ENCODE measurements around the gene UST.
A peak's percentile ranks its signal among the peaks of the same experiment; 100 is the strongest.
"Not testable (repeated sequence)": the region's sequence is repeated elsewhere in the genome, so short reads cannot be mapped to it uniquely, and the experiment has no call there.

Gene UST

GRCh38 chr6:149097794-149098193 is 351.0 kb downstream of the UST start:
- H3K27ac Mint-ChIP-seq: peak overlapping the region; percentile 7
- H3K9me3 Mint-ChIP-seq: peaks cover 51% of the 10 kb centered on the region
- no peaks in the 10 kb centered on the region for H3K27me3 Mint-ChIP-seq (ENCODE audit: low read depth)
- DNase-seq (ENCODE audit: low spot score): no peak
- H3K36me3 Mint-ChIP-seq (ENCODE audit: low read depth): peaks cover 56% of the 10 kb centered on the region
- peaks cover 53% of the 10 kb centered on the region for H3K4me1 Mint-ChIP-seq (ENCODE audit: low read depth)
- H3K4me3 Mint-ChIP-seq: peak overlapping the region; percentile 0

DNA sequence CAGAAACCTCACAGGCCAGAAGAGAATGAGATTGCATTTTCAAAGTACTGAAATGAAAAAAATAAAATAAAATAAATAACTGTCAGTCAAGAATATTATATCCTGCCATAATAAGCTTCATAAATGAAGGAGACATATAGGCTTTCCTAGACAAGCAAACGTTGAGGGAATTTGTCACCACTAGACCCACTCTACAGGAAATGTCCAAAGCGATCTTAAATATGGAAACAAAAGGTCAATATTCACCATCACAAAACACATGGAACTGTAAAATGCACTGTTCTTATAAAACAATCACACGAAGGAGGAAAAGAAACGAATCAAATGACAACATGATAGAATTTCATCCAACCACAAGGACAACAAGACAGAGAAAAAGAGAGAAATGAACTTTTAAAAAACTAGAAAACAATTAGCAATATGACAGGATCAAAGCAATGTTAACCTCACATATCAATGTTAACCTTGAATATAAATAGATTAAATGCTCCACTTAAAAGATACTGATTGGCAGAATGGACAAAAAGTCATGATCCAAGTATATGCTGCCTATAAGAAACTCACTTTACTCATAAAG is 352.0 kb downstream of the UST start:
- no peak for DNase-seq (ENCODE audit: low spot score)
- peaks cover 45% of the 10 kb centered on the region for H3K4me1 Mint-ChIP-seq (ENCODE audit: low read depth)
- H3K9me3 Mint-ChIP-seq: peaks cover 57% of the 10 kb centered on the region
- H3K4me3 Mint-ChIP-seq: no peak overlapping the region
- peaks cover 54% of the 10 kb centered on the region for H3K36me3 Mint-ChIP-seq (ENCODE audit: low read depth)
- H3K27me3 Mint-ChIP-seq (ENCODE audit: low read depth): no peaks in the 10 kb centered on the region
- no peak overlapping the region for H3K27ac Mint-ChIP-seq

- H3K9me3 Mint-ChIP-seq: peaks cover 70% of the 10 kb centered on the region
- no peaks in the 10 kb centered on the region for H3K27me3 Mint-ChIP-seq (ENCODE audit: low read depth)
- H3K36me3 Mint-ChIP-seq (ENCODE audit: low read depth): peaks cover 60% of the 10 kb centered on the region
- no peak overlapping the region for H3K27ac Mint-ChIP-seq
- peaks cover 16% of the 10 kb centered on the region for H3K4me1 Mint-ChIP-seq (ENCODE audit: low read depth)
- H3K4me3 Mint-ChIP-seq: no peak overlapping the region
- no peak for DNase-seq (ENCODE audit: low spot score)
Observed at GRCh38 chr6:149102324-149102723, 355.5 kb downstream of the UST start.

GRCh38 chr6:149103950-149104349 is 357.1 kb downstream of the UST start:
- H3K27me3 Mint-ChIP-seq (ENCODE audit: low read depth); H3K4me3 Mint-ChIP-seq; H3K27ac Mint-ChIP-seq; DNase-seq (ENCODE audit: low spot score): not testable (repeated sequence)
- Mint-ChIP-seq H3K4me1 (ENCODE audit: low read depth) (peaks cover 10% of the 10 kb centered on the region), H3K36me3 (ENCODE audit: low read depth) (peaks cover 53% of the 10 kb centered on the region), H3K9me3 (peaks cover 59% of the 10 kb centered on the region)

- Mint-ChIP-seq H3K36me3 (ENCODE audit: low read depth) (peaks cover 38% of the 10 kb centered on the region), H3K27ac (no peak overlapping the region), H3K4me3 (no peak overlapping the region), H3K27me3 (ENCODE audit: low read depth) (no peaks in the 10 kb centered on the region), H3K9me3 (peaks cover 35% of the 10 kb centered on the region), H3K4me1 (ENCODE audit: low read depth) (peaks cover 27% of the 10 kb centered on the region)
- no peak for DNase-seq (ENCODE audit: low spot score)
Observed at GRCh38 chr6:149107520-149107919, 360.7 kb downstream of the UST start.

DNA sequence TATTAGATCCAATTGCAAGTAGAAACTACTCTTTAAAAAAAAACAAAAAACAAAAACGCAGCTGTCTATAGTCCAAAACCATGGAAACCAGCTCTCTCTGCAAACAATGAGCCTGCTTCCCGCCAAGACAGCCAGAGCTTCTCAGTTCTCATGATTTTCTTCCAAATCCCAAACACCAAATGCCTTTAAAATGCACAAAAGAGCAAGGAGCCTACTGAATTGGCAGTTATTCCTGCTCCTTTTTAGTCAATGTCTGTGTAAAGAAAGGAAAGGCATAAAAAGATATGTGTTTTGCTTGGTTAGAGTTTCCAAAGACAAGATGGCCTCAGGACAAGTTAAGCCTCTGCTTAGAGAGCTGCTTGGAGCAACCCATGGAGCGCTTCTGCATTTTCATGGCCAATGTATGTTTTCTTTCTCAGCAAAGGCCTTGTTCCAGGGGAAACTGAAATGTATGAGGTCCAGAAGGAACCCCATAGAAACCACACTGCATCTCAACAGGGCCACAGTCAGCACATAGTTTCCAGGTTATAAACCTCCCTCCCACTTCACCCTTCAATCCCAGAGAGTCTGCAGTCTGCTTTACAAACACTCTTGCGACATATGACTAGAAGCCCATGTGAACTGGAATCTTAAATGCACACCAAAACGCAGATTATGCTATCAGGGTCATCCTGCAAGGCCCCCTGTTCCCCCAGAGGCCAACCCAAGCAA is 361.4 kb downstream of the UST start:
- Mint-ChIP-seq H3K36me3 (ENCODE audit: low read depth) (peaks cover 38% of the 10 kb centered on the region), H3K27ac (no peak overlapping the region), H3K4me1 (ENCODE audit: low read depth) (peaks cover 33% of the 10 kb centered on the region), H3K27me3 (ENCODE audit: low read depth) (no peaks in the 10 kb centered on the region), H3K9me3 (peaks cover 35% of the 10 kb centered on the region), H3K4me3 (no peak overlapping the region)
- DNase-seq (ENCODE audit: low spot score): no peak

DNA sequence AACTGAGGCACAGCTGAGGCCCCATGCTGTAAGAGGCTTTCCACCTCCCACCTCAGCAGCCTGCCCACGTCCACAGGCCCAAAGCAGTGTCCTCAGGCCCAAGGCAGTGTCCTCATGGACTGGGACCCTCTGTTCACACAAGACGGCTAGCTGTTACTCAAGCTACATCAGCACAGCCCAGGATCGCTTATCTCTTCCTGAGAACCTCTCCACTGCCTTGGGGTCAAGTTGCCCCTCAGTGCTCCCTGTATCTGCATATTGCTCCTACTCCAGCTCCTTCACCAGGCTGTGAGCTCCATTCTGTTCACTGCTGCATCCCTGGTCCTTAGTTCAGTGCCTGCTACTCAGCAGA is 361.9 kb downstream of the UST start:
- Mint-ChIP-seq H3K4me1 (ENCODE audit: low read depth) (peaks cover 36% of the 10 kb centered on the region), H3K27me3 (ENCODE audit: low read depth) (no peaks in the 10 kb centered on the region), H3K36me3 (ENCODE audit: low read depth) (peaks cover 41% of the 10 kb centered on the region), H3K4me3 (no peak overlapping the region), H3K27ac (no peak overlapping the region), H3K9me3 (peaks cover 32% of the 10 kb centered on the region)
- DNase-seq (ENCODE audit: low spot score): no peak

DNA sequence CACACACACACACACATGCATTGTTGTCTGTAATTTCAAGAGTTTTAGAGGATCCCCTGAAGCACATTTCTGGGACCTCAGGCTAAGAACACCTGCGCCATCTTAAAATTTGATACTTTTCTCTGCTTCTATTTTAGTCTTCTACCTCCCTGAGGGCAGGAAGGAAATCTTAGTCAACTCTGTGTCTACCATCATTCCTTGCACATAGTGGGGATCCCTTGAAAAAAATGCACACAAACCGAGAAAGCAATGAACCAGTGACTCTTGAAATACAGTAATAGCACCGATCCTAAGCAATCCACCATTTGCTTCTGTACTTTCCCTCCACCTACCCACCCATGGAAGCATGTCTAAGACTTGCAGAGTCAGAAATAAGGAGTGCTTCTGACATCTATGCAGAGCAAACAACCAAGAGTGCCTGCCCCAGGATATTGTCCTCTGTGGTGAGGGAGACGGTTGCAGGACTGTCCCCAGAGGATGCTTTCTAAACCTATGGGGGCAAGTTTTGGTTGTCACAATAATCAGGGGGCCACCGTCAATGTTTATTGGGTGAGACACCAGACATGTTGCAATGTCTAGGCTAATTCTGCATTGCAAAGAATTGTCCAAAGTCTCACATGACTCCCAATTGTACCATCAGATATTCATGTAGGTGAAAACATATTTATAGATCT is 362.7 kb downstream of the UST start:
- DNase-seq (ENCODE audit: low spot score): no peak
- peaks cover 31% of the 10 kb centered on the region for H3K9me3 Mint-ChIP-seq
- H3K27me3 Mint-ChIP-seq (ENCODE audit: low read depth): no peaks in the 10 kb centered on the region
- H3K27ac Mint-ChIP-seq: no peak overlapping the region
- H3K4me1 Mint-ChIP-seq (ENCODE audit: low read depth): peaks cover 41% of the 10 kb centered on the region
- peaks cover 45% of the 10 kb centered on the region for H3K36me3 Mint-ChIP-seq (ENCODE audit: low read depth)
- no peak overlapping the region for H3K4me3 Mint-ChIP-seq

DNA sequence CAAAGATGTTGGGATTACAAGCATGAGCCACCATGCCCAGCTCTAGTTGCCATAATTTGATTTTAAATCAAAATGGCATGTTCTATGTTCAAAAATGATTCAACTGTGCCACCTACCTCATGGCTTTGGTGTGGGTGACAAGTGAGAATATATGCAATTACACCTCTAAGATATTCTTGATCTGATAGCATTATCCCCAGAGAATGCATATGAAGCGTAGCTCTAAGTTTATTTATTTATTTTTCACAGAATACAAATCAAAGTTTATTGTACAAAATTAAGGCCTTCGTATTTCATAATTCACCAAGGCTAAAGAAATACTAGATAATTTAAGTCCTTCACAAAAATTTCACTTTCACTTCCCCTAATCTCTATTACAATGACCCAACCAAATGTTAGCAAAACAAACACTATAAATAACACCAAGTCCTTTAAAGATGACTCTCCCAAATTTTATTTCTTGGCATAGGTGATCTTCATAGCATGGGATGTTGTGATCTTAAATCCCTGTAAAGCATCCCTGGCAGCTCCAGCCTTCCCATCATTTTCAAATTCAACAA is 364.8 kb downstream of the UST start:
- H3K27me3 Mint-ChIP-seq (ENCODE audit: low read depth): no peaks in the 10 kb centered on the region
- peaks cover 49% of the 10 kb centered on the region for H3K4me1 Mint-ChIP-seq (ENCODE audit: low read depth)
- H3K27ac Mint-ChIP-seq: peak overlapping the region; percentile 31
- peak overlapping the region; percentile 44 for H3K4me3 Mint-ChIP-seq
- no peak for DNase-seq (ENCODE audit: low spot score)
- peaks cover 43% of the 10 kb centered on the region for H3K36me3 Mint-ChIP-seq (ENCODE audit: low read depth)
- peaks cover 23% of the 10 kb centered on the region for H3K9me3 Mint-ChIP-seq

DNA sequence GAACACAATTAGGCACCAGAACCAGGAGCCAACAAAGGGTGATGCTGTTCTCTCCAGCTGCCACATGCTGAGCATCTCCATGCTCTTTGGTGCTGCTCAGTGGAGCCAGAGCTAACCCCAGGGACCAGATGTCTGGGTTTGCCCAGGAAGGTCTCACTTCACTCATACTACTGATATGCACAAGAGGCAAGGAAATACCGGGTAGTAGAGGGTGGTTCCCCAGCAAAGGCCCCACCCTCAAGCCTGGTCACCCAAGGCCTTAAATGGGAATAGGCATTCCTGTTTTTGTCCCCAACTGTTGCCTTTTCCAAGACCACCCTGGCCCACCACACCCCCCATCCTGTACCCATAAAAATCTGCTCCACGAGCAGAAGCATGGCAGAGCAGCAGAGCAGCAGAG is 366.1 kb downstream of the UST start:
- Mint-ChIP-seq H3K4me1 (ENCODE audit: low read depth) (peaks cover 61% of the 10 kb centered on the region), H3K27ac (peak overlapping the region; percentile 63), H3K4me3 (no peak overlapping the region), H3K9me3 (peaks cover 23% of the 10 kb centered on the region), H3K27me3 (ENCODE audit: low read depth) (no peaks in the 10 kb centered on the region), H3K36me3 (ENCODE audit: low read depth) (peaks cover 45% of the 10 kb centered on the region)
- no peak for DNase-seq (ENCODE audit: low spot score)

DNA sequence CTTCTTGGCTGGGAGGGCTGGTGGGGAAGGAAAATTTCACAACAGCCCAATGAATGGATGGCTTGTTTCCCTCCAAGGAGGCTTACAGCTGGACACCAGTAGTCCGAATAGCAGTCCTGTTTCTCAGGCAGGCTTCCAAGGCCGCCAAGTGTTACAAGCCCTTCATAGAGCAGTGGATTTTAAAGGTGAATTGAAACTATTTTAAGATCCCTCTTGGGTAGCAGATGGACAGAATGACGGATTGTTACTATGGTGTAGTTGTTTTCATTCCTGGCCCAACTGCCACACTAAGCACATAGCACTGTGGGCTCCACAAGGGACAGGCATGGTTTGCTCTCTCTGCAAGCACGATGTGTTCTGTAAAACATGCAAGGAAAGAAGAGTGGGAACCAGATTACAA is 367.3 kb downstream of the UST start:
- no peak overlapping the region for H3K27ac Mint-ChIP-seq
- DNase-seq (ENCODE audit: low spot score): no peak
- H3K36me3 Mint-ChIP-seq (ENCODE audit: low read depth): peaks cover 43% of the 10 kb centered on the region
- no peak overlapping the region for H3K4me3 Mint-ChIP-seq
- no peaks in the 10 kb centered on the region for H3K27me3 Mint-ChIP-seq (ENCODE audit: low read depth)
- peaks cover 70% of the 10 kb centered on the region for H3K4me1 Mint-ChIP-seq (ENCODE audit: low read depth)
- H3K9me3 Mint-ChIP-seq: peaks cover 18% of the 10 kb centered on the region

DNA sequence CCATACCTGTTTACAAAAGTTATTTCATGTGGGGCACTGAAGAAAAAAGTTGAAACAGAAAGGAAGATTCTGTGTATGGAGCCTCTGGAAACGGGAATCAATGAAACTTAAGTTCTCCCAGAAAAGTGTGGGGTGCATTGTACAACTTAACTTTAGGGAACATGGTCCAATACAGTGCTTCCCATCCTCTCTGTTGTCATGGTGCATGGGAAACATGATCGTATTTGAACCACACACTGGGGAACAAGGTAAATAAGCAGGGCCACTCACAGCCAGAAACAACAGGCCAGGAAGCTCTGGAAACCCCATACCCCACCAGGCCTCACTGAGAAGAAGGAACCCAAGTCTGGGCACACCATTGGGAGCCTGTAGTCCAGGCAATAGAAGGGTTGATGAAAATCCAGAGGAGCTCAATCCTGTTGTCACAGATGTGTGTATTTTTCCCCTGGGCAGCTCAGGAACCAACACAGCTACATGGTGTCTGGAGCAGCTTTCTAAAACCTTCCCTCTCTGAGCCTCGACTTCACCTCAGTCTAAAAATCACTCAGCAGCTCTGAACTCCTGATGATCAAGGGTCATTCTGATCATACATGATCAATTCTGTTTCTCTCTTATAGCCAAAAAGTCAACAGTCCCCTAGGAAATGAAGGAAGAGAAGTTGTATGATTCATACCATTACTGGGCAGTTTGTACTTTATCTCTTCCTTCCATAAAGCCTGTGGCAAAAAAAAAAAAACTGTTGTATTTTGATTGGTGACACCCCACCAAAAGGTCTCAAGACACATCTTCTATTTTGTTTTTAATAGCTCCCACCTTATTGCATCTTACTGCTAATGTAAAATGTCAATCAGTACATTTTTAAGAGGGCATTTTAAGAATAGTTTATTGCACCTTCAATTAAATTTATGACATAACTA is 372.2 kb downstream of the UST start:
- Mint-ChIP-seq H3K4me1 (ENCODE audit: low read depth) (peaks cover 67% of the 10 kb centered on the region), H3K27ac (peak overlapping the region; percentile 47)

More for the DNA sequence above, 372.2 kb downstream of the UST start:
- Mint-ChIP-seq H3K36me3 (ENCODE audit: low read depth) (peaks cover 46% of the 10 kb centered on the region), H3K27me3 (ENCODE audit: low read depth) (no peaks in the 10 kb centered on the region), H3K4me3 (no peak overlapping the region), H3K9me3 (peaks cover 24% of the 10 kb centered on the region)
- DNase-seq (ENCODE audit: low spot score): no peak

Data from T-helper 2 cell treated with Interferon-gamma antibody and Interleukin-4, amounts not matched to agents 5 μg/mL and 100 μg/mL, for 36 hours (primary cell).